Astrocyte (in vitro differentiated cells and primary cell): Measurements from ENCODE around the gene DUSP16. TPM values are rescaled to one million over a fixed set of nuclear protein-coding genes. Genes with fewer than 3 reads are reported as not detected.
A peak's percentile ranks its signal among the peaks of the same experiment; 100 is the strongest.

Experiments
- DNase-seq: peaks from one replicate; pipeline ENCODE4 v3.0.0-alpha.2; 2010; ENCODE audit warnings: low read depth
- FAIRE-seq: peaks from 2 replicates; lab custom pipeline; 2011; peaks lifted over from hg19 to GRCh38; lab: Jason Lieb, UNC
- H2AFZ ChIP-seq: 2 replicates; pipeline ENCODE4 v1.6.0; 2012; ENCODE audit warnings: low read depth, low read length, inconsistent platforms
- H3K27ac ChIP-seq: 2 replicates; pipeline ENCODE4 v1.5.1; 2011; ENCODE audit warnings: low read depth, low read length, inconsistent platforms
- H3K27me3 ChIP-seq: 2 replicates; pipeline ENCODE4 v1.6.0; 2011; ENCODE audit warnings: low read length, inconsistent platforms; ENCODE audit not compliant: insufficient read depth
- H3K36me3 ChIP-seq: 2 replicates; pipeline ENCODE4 v1.5.1; 2011; ENCODE audit warnings: low read length, inconsistent platforms; ENCODE audit not compliant: insufficient read depth
- H3K4me1 ChIP-seq: 2 replicates; pipeline ENCODE4 v1.5.1; 2011; ENCODE audit warnings: low read length, inconsistent platforms; ENCODE audit not compliant: insufficient read depth
- H3K4me2 ChIP-seq: 2 replicates; pipeline ENCODE4 v1.6.0; 2012; ENCODE audit warnings: low read length, inconsistent platforms
- H3K4me3 ChIP-seq: 2 replicates; pipeline ENCODE4 v1.5.1; 2011; ENCODE audit warnings: low read depth, mild to moderate bottlenecking, low read length, inconsistent platforms; ENCODE audit not compliant: insufficient read depth
- H3K79me2 ChIP-seq: 2 replicates; pipeline ENCODE4 v1.6.0; 2012; ENCODE audit warnings: mild to moderate bottlenecking, low read length, inconsistent platforms; ENCODE audit not compliant: insufficient read depth
- H3K9ac ChIP-seq: 2 replicates; pipeline ENCODE4 v1.6.0; 2012; ENCODE audit warnings: mild to moderate bottlenecking, low read length, inconsistent platforms
- H3K9me3 ChIP-seq: 2 replicates; pipeline ENCODE4 v1.5.1; 2012; ENCODE audit warnings: low read depth, mild to moderate bottlenecking, low read length, inconsistent platforms; ENCODE audit not compliant: insufficient read depth
- H4K20me1 ChIP-seq: 2 replicates; pipeline ENCODE4 v1.6.0; 2012; ENCODE audit warnings: low read length, inconsistent platforms; ENCODE audit not compliant: insufficient read depth
- H3K27ac Mint-ChIP-seq: one replicate; pipeline ENCODE4 v1.8.0; 2021; ENCODE audit warnings: mild to moderate bottlenecking, mixed read lengths; ENCODE audit not compliant: unreplicated experiment
- H3K27me3 Mint-ChIP-seq: one replicate; pipeline ENCODE4 v1.8.0; 2021; ENCODE audit warnings: low read depth, mixed read lengths; ENCODE audit not compliant: unreplicated experiment
- H3K36me3 Mint-ChIP-seq: one replicate; pipeline ENCODE4 v1.8.0; 2021; ENCODE audit warnings: low read depth, mixed read lengths; ENCODE audit not compliant: unreplicated experiment
- H3K4me1 Mint-ChIP-seq: one replicate; pipeline ENCODE4 v1.8.0; 2021; ENCODE audit warnings: low read depth, mixed read lengths; ENCODE audit not compliant: unreplicated experiment
- H3K4me3 Mint-ChIP-seq: one replicate; pipeline ENCODE4 v1.8.0; 2021; ENCODE audit warnings: mild to moderate bottlenecking, moderate library complexity, mixed read lengths; ENCODE audit not compliant: unreplicated experiment
- H3K9me3 Mint-ChIP-seq: one replicate; pipeline ENCODE4 v1.8.0; 2021; ENCODE audit warnings: mild to moderate bottlenecking, mixed read lengths; ENCODE audit not compliant: unreplicated experiment
- CTCF ChIP-seq: IDR thresholded peaks from 2 replicates; pipeline ENCODE4 v1.5.1; 2011; ENCODE audit warnings: low read depth, mild to moderate bottlenecking, inconsistent platforms, low read length, moderate library complexity; ENCODE audit not compliant: insufficient read depth
- EZH2 ChIP-seq: IDR thresholded peaks from 2 replicates; pipeline ENCODE4 v1.6.1; 2012; ENCODE audit warnings: mild to moderate bottlenecking, low read length, inconsistent platforms; ENCODE audit not compliant: insufficient read depth
- total RNA-seq: library from RNA; stranded (reverse); gene quantifications from 2 replicates; pipeline ENCODE4 v1.2.1, GENCODE V29; 2021

DUSP16 gene
- total RNA-seq, 1 donor from 2014 or later = 24.2 TPM

GRCh38 chr12:12534975-12535374, 27.7 kb downstream of the DUSP16 start:
- Histone ChIP-seq H3K79me2 (peaks cover 12% of the 10 kb centered on the region), H3K27ac (no peak overlapping the region), H3K27me3 (no peaks in the 10 kb centered on the region), H3K4me2 (no peak overlapping the region), H3K36me3 (no peaks in the 10 kb centered on the region), H2AFZ (no peak overlapping the region), H3K4me1 (no peaks in the 10 kb centered on the region), H3K9me3 (no peaks in the 10 kb centered on the region), H4K20me1 (peaks cover 22% of the 10 kb centered on the region), H3K4me3 (no peak overlapping the region), H3K9ac (no peak overlapping the region)
- Mint-ChIP-seq H3K27me3 (no peaks in the 10 kb centered on the region), H3K9me3 (no peaks in the 10 kb centered on the region), H3K36me3 (no peaks in the 10 kb centered on the region), H3K27ac (no peak overlapping the region), H3K4me3 (no peak overlapping the region), H3K4me1 (peaks cover 13% of the 10 kb centered on the region)
- TF ChIP-seq CTCF (no peak), EZH2 (no peak)
- FAIRE-seq (no peak), DNase-seq (no peak)

- H3K9me3 Mint-ChIP-seq = no peaks in the 10 kb centered on the region
- no peaks in the 10 kb centered on the region for H3K36me3 ChIP-seq
- no peaks in the 10 kb centered on the region for H3K36me3 Mint-ChIP-seq
- H4K20me1 ChIP-seq = peaks cover 22% of the 10 kb centered on the region
- no peak overlapping the region for H3K27ac Mint-ChIP-seq
- no peaks in the 10 kb centered on the region for H3K9me3 ChIP-seq
- H3K4me3 Mint-ChIP-seq = peak overlapping the region; percentile 36
- H3K27me3 ChIP-seq = no peaks in the 10 kb centered on the region
- H3K9ac ChIP-seq = no peak overlapping the region
- H3K4me2 ChIP-seq = no peak overlapping the region
- H3K4me1 ChIP-seq = no peaks in the 10 kb centered on the region
- H2AFZ ChIP-seq = no peak overlapping the region
- H3K27me3 Mint-ChIP-seq = no peaks in the 10 kb centered on the region
- DNase-seq (no peak), FAIRE-seq (no peak)
- H3K4me3 ChIP-seq = no peak overlapping the region
- no peak for TF ChIP-seq EZH2
- TF ChIP-seq CTCF = no peak
- peaks cover 12% of the 10 kb centered on the region for H3K79me2 ChIP-seq
- no peak overlapping the region for H3K27ac ChIP-seq
- peaks cover 13% of the 10 kb centered on the region for H3K4me1 Mint-ChIP-seq
Measured at GRCh38 chr12:12534166-12534866, 28.3 kb downstream of the DUSP16 start.

GRCh38 chr12:12533238-12533829, 29.3 kb downstream of the DUSP16 start:
- H2AFZ ChIP-seq = no peak overlapping the region
- H3K79me2 ChIP-seq = peaks cover 16% of the 10 kb centered on the region
- Mint-ChIP-seq H3K27me3 (no peaks in the 10 kb centered on the region), H3K36me3 (peaks cover 2% of the 10 kb centered on the region), H3K9me3 (no peaks in the 10 kb centered on the region), H3K4me3 (no peak overlapping the region), H3K27ac (no peak overlapping the region), H3K4me1 (peaks cover 13% of the 10 kb centered on the region)
- H3K9me3 ChIP-seq = no peaks in the 10 kb centered on the region
- H3K27ac ChIP-seq = no peak overlapping the region
- H3K4me1 ChIP-seq = no peaks in the 10 kb centered on the region
- H3K9ac ChIP-seq = no peak overlapping the region
- H3K4me3 ChIP-seq = no peak overlapping the region
- FAIRE-seq = no peak
- no peaks in the 10 kb centered on the region for H3K36me3 ChIP-seq
- peak; percentile 57 for DNase-seq
- peaks cover 22% of the 10 kb centered on the region for H4K20me1 ChIP-seq
- peak overlapping the region; percentile 5 for H3K4me2 ChIP-seq
- TF ChIP-seq CTCF = no peak
- TF ChIP-seq EZH2 = no peak
- no peaks in the 10 kb centered on the region for H3K27me3 ChIP-seq
